Measurements from ENCODE around the gene OR4B1.

OR4B1 gene

GRCh38 chr11:48263423-48263911, 46.9 kb downstream of the OR4B1 start, which contains the start of gene OR4X1:
Gene OR4X1, plus strand, starts transcription at chr11:48263861. Its CDS starts 0 bp downstream, at chr11:48263861.
- no peak for DNase-seq
